NCI-H524 (cell line): ENCODE data around the gene CFTR.
"Not testable (repeated sequence)": the region's sequence is repeated elsewhere in the genome, so short reads cannot be mapped to it uniquely, and the experiment has no call there.

ENCODE experiments used
- DNase-seq, 2 experiments: peaks; one replicate each; lab custom pipeline; 2025; lab: John Stamatoyannopoulos, UW

CFTR gene

GRCh38 chr7:117495308-117495707 is 15.5 kb downstream of the CFTR start:
- no peak for DNase-seq

- no peak for DNase-seq
These were observed 22.5 kb downstream of the CFTR start for GRCh38 chr7:117502331-117502730.

GRCh38 chr7:117505238-117505637 is 25.4 kb downstream of the CFTR start:
- DNase-seq = no peak

GRCh38 chr7:117508676-117509075 is 28.9 kb downstream of the CFTR start:
- DNase-seq = no peak

- not testable (repeated sequence) for DNase-seq
These were observed 37.4 kb downstream of the CFTR start for GRCh38 chr7:117517194-117517593.

- DNase-seq = no peak
These were observed 50.6 kb downstream of the CFTR start for GRCh38 chr7:117530390-117530789.

GRCh38 chr7:117531595-117532244 is 51.9 kb downstream of the CFTR start:
- no peak for DNase-seq

GRCh38 chr7:117538053-117538452 is 58.2 kb downstream of the CFTR start:
- DNase-seq = no peak

GRCh38 chr7:117544061-117544460 is 64.2 kb downstream of the CFTR start:
- no peak for DNase-seq

GRCh38 chr7:117548035-117548434 is 68.2 kb downstream of the CFTR start:
- DNase-seq = no peak

- no peak for DNase-seq
These were observed 70.8 kb downstream of the CFTR start for GRCh38 chr7:117550625-117551024.

- DNase-seq = no peak
These were observed 72.8 kb downstream of the CFTR start for GRCh38 chr7:117552660-117553059.

- DNase-seq = no peak
These were observed 75.4 kb downstream of the CFTR start for GRCh38 chr7:117555260-117555659.

GRCh38 chr7:117559391-117559790 is 79.6 kb downstream of the CFTR start:
- no peak for DNase-seq

- DNase-seq = no peak
These were observed 80.2 kb downstream of the CFTR start for GRCh38 chr7:117560030-117560429.

GRCh38 chr7:117562759-117563158 is 82.9 kb downstream of the CFTR start:
- no peak for DNase-seq

GRCh38 chr7:117564080-117564479 is 84.3 kb downstream of the CFTR start:
- DNase-seq = no peak

- no peak for DNase-seq
These were observed 84.8 kb downstream of the CFTR start for GRCh38 chr7:117564627-117565026.

- DNase-seq = no peak
These were observed 85.4 kb downstream of the CFTR start for GRCh38 chr7:117565226-117565625.

GRCh38 chr7:117567781-117568180 is 88.0 kb downstream of the CFTR start:
- no peak for DNase-seq

- no peak for DNase-seq
These were observed 93.2 kb downstream of the CFTR start for GRCh38 chr7:117572856-117573620.

- DNase-seq = no peak
These were observed 101.6 kb downstream of the CFTR start for GRCh38 chr7:117581424-117581823.

- DNase-seq = no peak
These were observed 102.4 kb downstream of the CFTR start for GRCh38 chr7:117582219-117582704.

- no peak for DNase-seq
These were observed 108.1 kb downstream of the CFTR start for GRCh38 chr7:117587931-117588330.
